Heart left ventricle (tissue), 16 donors: Measurements from ENCODE around the gene STXBP4. TPM values are rescaled to one million over a fixed set of nuclear protein-coding genes. Genes with fewer than 3 reads are reported as not detected.
A peak's percentile ranks its signal among the peaks of the same experiment; 100 is the strongest.
"Not testable (repeated sequence)": the region's sequence is repeated elsewhere in the genome, so short reads cannot be mapped to it uniquely, and the experiment has no call there.

Experiments
- ATAC-seq, 4 donors: fragments of 200-7000 bp; cut with Tn5 transposase; one replicate each; pipeline ENCODE4 v1.9.1; 2020 to 2022; ENCODE audit warnings: moderate library complexity in 4 of 4, mild to moderate bottlenecking in 3 of 4, moderate number of reproducible peaks in 1 of 4
- DNase-seq, 5 donors: peaks; one replicate each; pipeline ENCODE4 v3.0.0-alpha.2; 2020
- H3K27ac ChIP-seq, 12 donors: fragments of 200-600 bp; sonication (generic) in 4 of 12; one replicate each; pipeline versions ENCODE4 v1.5.0 to v1.8.0; 2016 to 2022; ENCODE audit warnings: mild to moderate bottlenecking in 2 of 12
- H3K27me3 ChIP-seq, 9 donors: fragments of 200-600 bp; sonication (generic) in 2 of 9; one replicate each; pipeline versions ENCODE4 v1.5.1 to v1.8.0; 2016 to 2022; ENCODE audit warnings: mild to moderate bottlenecking in 3 of 9
- H3K36me3 ChIP-seq, 9 donors: fragments of 200-600 bp; sonication (generic) in 2 of 9; one replicate each; pipeline versions ENCODE4 v1.5.0 to v1.8.0; 2018 to 2022; ENCODE audit warnings: mild to moderate bottlenecking in 2 of 9
- H3K4me1 ChIP-seq, 12 donors: fragments of 200-600 bp; sonication (generic) in 4 of 12; one replicate each; pipeline versions ENCODE4 v1.5.0 to v1.8.0; 2016 to 2022; ENCODE audit warnings: mild to moderate bottlenecking in 3 of 12
- H3K4me3 ChIP-seq, 12 donors: fragments of 200-600 bp; sonication (generic) in 4 of 12; one replicate each; pipeline versions ENCODE4 v1.5.0 to v1.8.0; 2017 to 2022; ENCODE audit warnings: mild to moderate bottlenecking in 9 of 12, moderate library complexity in 4 of 12
- H3K9me3 ChIP-seq, 12 donors: fragments of 200-600 bp; sonication (generic) in 4 of 12; one replicate each; pipeline versions ENCODE4 v1.5.0 to v1.8.0; 2016 to 2022; ENCODE audit warnings: mild to moderate bottlenecking in 1 of 12
- CTCF ChIP-seq, 12 donors: fragments of 200-600 bp; sonication (generic) in 4 of 12; IDR thresholded peaks; one replicate each; pipeline versions ENCODE4 v1.5.0 to v1.8.0; 2018 to 2022; ENCODE audit warnings: antibody characterized with exemption in 12 of 12, mild to moderate bottlenecking in 5 of 12
- POLR2A ChIP-seq, 2 donors: fragments of 450-650 bp; IDR thresholded peaks; one replicate each; pipeline ENCODE4 v1.6.1; 2017; ENCODE audit warnings: antibody characterized with exemption in 2 of 2, mild to moderate bottlenecking in 2 of 2, moderate library complexity in 2 of 2
- WGBS, 4 donors: extraction: QIAGEN DNeasy Blood & Tissue Kit in 2 of 4; methylation state at CpG; one replicate each; pipeline versions ENCODE4 v1.1.5 to v1.1.7; 2013 to 2018; 5-methylcytosine and 5-hydroxymethylcytosine counted together
- intact Hi-C, 10 donors: fragments of 100-400 bp; cut with DNase I; formaldehyde crosslinking; loops; one replicate each; pipeline versions ENCODE4 v1.11.1 to v1.14.2; 2022
- polyA plus RNA-seq, 2 donors: library from polyadenylated mRNA; stranded (reverse); fragments of 200-250 nt; gene quantifications; one replicate each; pipeline ENCODE4 v1.2.3, GENCODE V29; 2013
- total RNA-seq, 9 donors: library from RNA; depleted of rRNA in 2 of 9; stranded (reverse); fragments of >200 nt in 2 of 9; fragmentation: NEBNext Ultra II Directional in 3 of 9; extraction: Animal tissue kit (Norgen Biotek cat#: 25700) in 3 of 9; gene quantifications; one replicate each; pipeline versions ENCODE4 v1.1.0 to v1.2.4, GENCODE V29; 2016 to 2023
- donor health status: ischemic (EF 13 %, LVEDD 7.1; RV severe dilation, severe dysfunction).
- donor health status: healthy with polysubstance abuse.
- donor health status: DM: no; HTN: yes; CAD: no.
- donor health status: DM: no; HTN: no; CAD: no.
- donor health status: ischemic (EF 25% LVEDD 6.9; RV normal size, moderate dysfunction).
- donor health status: ischemic (EF 25% LVEDD 5.7; RV mildly dilated, moderate dysfunction).
- donor health status: healthy.
- donor health status: DM: yes; HTN: yes; CAD: no.
- donor health status: ischemic (EF 35%, LVEDD 5.7; RV mildly dilated, moderate dysfunction).
- donor health status: nonischemic (EF 11% LVEDD 7.7; RV severe dilation, severe dysfunction).
- donor health status: DM: yes; HTN: yes; CAD: no.
- donor health status: PGD.
- donor health status: ischemic (EF 29% LVEDD 5.4; RV normal size, mild dysfunction).
- donor health status: nonischemic (EF 23%, LVEDD 6.1; RV moderate dilation, normal function).

The STXBP4 gene
- total and polyA plus RNA-seq, 11 donors: 1.3 to 7.8 (median 4.7) TPM

- H3K9me3 ChIP-seq: no peaks in the 10 kb centered on the region
Observed at GRCh38 chr17:55069983-55070529, 101.5 kb downstream of the STXBP4 start.

GRCh38 chr17:55072898-55073297 lies 104.3 kb downstream of the STXBP4 start:
- no peaks in the 10 kb centered on the region for H3K9me3 ChIP-seq
- peaks cover 0 to 1% (median 0%) of the 10 kb centered on the region in 9 donors for H3K36me3 ChIP-seq
- intact Hi-C loops: no loop called here
- WGBS, 4 donors: 78 to 82% (median 81%) methylated on average over 4 of the region's 4 CpGs
- H3K27me3 ChIP-seq: no peaks in the 10 kb centered on the region
- no peak overlapping the region for H3K27ac ChIP-seq
- no peak for ATAC-seq
- TF ChIP-seq CTCF (IDR thresholded peaks at IDR 0.05) (no peak), POLR2A (IDR thresholded peaks at IDR 0.05) (no peak)
- H3K4me3 ChIP-seq: no peak overlapping the region
- no peaks in the 10 kb centered on the region for H3K4me1 ChIP-seq
- DNase-seq: no peak

More at GRCh38 chr17:55069983-55070529, 101.5 kb downstream of the STXBP4 start:
- no peak for TF ChIP-seq CTCF (IDR thresholded peaks at IDR 0.05)
- no peak for TF ChIP-seq POLR2A (IDR thresholded peaks at IDR 0.05)
- no peak for DNase-seq
- no peaks in the 10 kb centered on the region for H3K27me3 ChIP-seq
- H3K4me1 ChIP-seq: no peaks in the 10 kb centered on the region
- H3K36me3 ChIP-seq: no peaks in the 10 kb centered on the region
- intact Hi-C loops: no loop called here
- H3K27ac ChIP-seq: no peak overlapping the region
- ATAC-seq: no peak
- H3K4me3 ChIP-seq: no peak overlapping the region

GRCh38 chr17:55073467-55073866 lies 104.9 kb downstream of the STXBP4 start:
- DNase-seq, intact Hi-C loops, H3K27ac ChIP-seq, H3K36me3 ChIP-seq, ATAC-seq, H3K27me3 ChIP-seq, H3K9me3 ChIP-seq, H3K4me3 ChIP-seq, H3K4me1 ChIP-seq: not testable (repeated sequence)
- WGBS, 4 donors: 92 to 100% (median 97%) methylated on average over 4 of the region's 4 CpGs

- Histone ChIP-seq H3K27me3 (no peaks in the 10 kb centered on the region), H3K4me1 (peaks cover 0 to 6% (median 0%) of the 10 kb centered on the region in 12 donors), H3K9me3 (no peaks in the 10 kb centered on the region), H3K27ac (no peak overlapping the region), H3K4me3 (no peak overlapping the region), H3K36me3 (peaks cover 0 to 37% (median 12%) of the 10 kb centered on the region in 9 donors)
- ATAC-seq (no peak), DNase-seq (no peak)
- intact Hi-C loops: loop anchor here in 1 of 10 donors (10.0 kb wide), 1 partner anchor 57 kb away; no protein-coding TSS in a partner anchor
- TF ChIP-seq POLR2A (IDR thresholded peaks at IDR 0.05) (no peak), CTCF (IDR thresholded peaks at IDR 0.05) (no peak)
- WGBS, 4 donors: 92 to 97% (median 95%) methylated on average over 1 of the region's 1 CpG
Observed at GRCh38 chr17:55081559-55081958, 113.0 kb downstream of the STXBP4 start.

- H3K27ac ChIP-seq: no peak overlapping the region
- intact Hi-C loops: loop anchor here in 1 of 10 donors (10.0 kb wide), 1 partner anchor 62 kb away; no protein-coding TSS in a partner anchor
- peaks cover 0 to 14% (median 9%) of the 10 kb centered on the region in 9 donors for H3K36me3 ChIP-seq
- no peak overlapping the region for H3K4me3 ChIP-seq
- ATAC-seq: peak; percentile 51 to 85 (median 79)
- peaks cover 0 to 21% (median 0%) of the 10 kb centered on the region in 12 donors for H3K4me1 ChIP-seq
- no peaks in the 10 kb centered on the region for H3K9me3 ChIP-seq
- no peak for TF ChIP-seq CTCF (IDR thresholded peaks at IDR 0.05)
- TF ChIP-seq POLR2A (IDR thresholded peaks at IDR 0.05): no peak
- DNase-seq: no peak
- 36 to 54% (median 41%) methylated on average over 2 of the region's 2 CpGs for WGBS, 4 donors
- no peaks in the 10 kb centered on the region for H3K27me3 ChIP-seq
Observed at GRCh38 chr17:55086635-55087058, 118.1 kb downstream of the STXBP4 start.
